Subcutaneous abdominal adipose tissue (tissue), 5 donors: ENCODE measurements around the gene CD68.
"Not testable (repeated sequence)": the region's sequence is repeated elsewhere in the genome, so short reads cannot be mapped to it uniquely, and the experiment has no call there.

Experiments used
- H3K27ac ChIP-seq: one replicate; pipeline ENCODE4 v1.7.0; 2013; ENCODE audit warnings: low read depth, mild to moderate bottlenecking, inconsistent platforms, low read length, moderate library complexity
- H3K27me3 ChIP-seq, 5 donors: one replicate each; pipeline ENCODE4 v1.7.0; 2013; ENCODE audit warnings: low read length in 5 of 5, inconsistent platforms in 1 of 5; ENCODE audit not compliant: control insufficient read depth in 5 of 5, insufficient read depth in 4 of 5
- H3K36me3 ChIP-seq, 5 donors: one replicate each; pipeline ENCODE4 v1.7.0; 2013; ENCODE audit warnings: low read length in 5 of 5; ENCODE audit not compliant: control insufficient read depth in 5 of 5, insufficient read depth in 5 of 5
- H3K4me1 ChIP-seq, 5 donors: one replicate each; pipeline ENCODE4 v1.7.0; 2013; ENCODE audit warnings: low read length in 5 of 5, mild to moderate bottlenecking in 3 of 5, moderate library complexity in 1 of 5; ENCODE audit not compliant: control insufficient read depth in 5 of 5, insufficient read depth in 5 of 5
- H3K4me3 ChIP-seq, 5 donors: one replicate each; pipeline ENCODE4 v1.7.0; 2013; ENCODE audit warnings: low read length in 5 of 5, low read depth in 1 of 5
- H3K9ac ChIP-seq, 5 donors: one replicate each; pipeline ENCODE4 v1.7.0; 2013; ENCODE audit warnings: low read length in 5 of 5, mild to moderate bottlenecking in 4 of 5, moderate library complexity in 3 of 5
- H3K9me3 ChIP-seq, 5 donors: one replicate each; pipeline ENCODE4 v1.7.0; 2013; ENCODE audit warnings: low read length in 5 of 5; ENCODE audit not compliant: control insufficient read depth in 5 of 5
- donor health status: healthy.
- donor health status: healthy.
- donor health status: healthy.
- donor health status: healthy.
- donor health status: healthy.

Gene CD68

DNA sequence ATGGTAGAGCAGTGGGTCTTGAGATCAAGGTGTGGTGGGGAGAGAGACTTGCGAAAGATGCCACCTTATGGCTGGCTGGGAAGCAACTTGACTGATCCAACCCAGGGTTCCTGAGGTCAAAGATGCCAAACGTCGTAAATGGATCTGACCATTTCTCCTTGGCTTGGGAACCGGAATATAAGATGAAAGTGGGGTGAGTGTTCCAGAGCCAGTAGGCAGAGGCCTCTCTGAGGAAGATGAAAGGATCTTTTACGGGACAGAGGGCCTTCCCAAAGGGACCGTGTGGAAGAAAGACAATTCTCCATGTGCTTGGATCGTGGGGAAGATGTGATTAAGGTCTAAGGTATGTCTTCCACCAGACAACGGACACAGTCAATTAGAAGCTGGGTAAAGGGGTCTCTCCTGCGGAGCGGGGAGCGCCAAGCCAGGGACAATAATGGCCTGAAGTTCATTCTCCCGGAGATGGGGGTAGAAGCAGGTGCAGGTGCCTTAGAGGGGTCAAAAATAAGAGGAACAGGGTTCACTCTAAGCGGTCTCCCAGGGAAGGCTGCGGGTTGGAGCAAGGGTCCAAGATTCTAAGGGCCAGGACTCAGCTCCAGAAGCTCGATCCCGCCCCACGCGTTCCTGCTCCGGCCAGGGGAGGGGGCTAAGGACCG lies 34.5 kb downstream of the CD68 start:
- H3K4me1 ChIP-seq, result peaks cover 0 to 35% (median 28%) of the 10 kb centered on the region in 5 donors

DNA sequence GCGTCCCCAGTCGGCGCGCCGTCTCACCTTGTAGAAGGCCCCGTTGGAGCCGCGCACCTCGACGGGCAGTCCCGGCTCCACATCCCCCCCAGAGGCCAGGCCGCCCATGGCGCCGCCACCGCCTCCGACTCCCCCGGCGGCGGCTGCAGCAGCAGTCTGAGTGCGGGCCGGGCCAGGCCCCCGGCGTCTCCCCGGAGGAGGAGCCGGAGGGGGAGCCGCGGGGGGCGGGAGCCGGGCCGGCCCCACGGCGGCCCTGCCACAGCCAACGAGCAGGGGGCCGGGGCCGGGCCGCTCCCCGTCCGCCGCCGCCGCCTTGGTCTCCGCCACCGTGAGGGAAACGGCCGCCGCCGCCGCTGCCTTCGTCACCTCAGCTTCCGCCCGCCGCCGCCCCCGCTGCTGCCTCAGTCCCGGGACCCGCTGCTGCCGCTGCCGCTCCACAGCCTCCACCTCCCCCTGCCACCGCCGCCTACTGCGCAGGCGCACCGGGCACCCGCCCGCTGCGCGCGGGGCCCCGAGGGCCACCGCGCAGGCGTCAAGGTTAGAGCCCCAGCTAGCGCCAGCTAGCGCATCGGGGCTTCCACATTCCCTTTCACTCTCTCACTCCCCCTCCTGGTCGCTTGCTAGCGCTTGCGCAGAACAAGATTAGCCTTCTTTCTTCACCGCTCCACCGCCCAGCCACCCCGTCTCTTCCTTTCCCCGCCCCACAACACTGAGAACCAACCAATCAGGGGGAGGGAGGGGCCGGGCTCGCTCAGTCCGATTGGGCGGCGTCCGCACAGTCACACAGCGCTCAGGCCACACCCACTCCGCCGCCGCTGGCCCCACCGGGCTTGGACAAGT lies 35.2 kb downstream of the CD68 start, which contains the start of gene FXR2:
FXR2 (minus strand) TSS at position 473 of the 840 bp plus-strand sequence; CDS start at position 108, 365 bp downstream.
- Histone ChIP-seq H3K4me3 (peak within 1 kb of the TSS; percentile 78 to 85 (median 82)), H3K4me1 (peaks cover 0 to 35% (median 28%) of the 10 kb centered on the region in 5 donors), H3K36me3 (peaks cover 0 to 11% (median 6%) of the 10 kb centered on the region in 5 donors), H3K27ac (peak within 1 kb of the TSS; percentile 76), H3K9me3 (no peaks in the 10 kb centered on the region), H3K27me3 (no peaks in the 10 kb centered on the region), H3K9ac (peak within 1 kb of the TSS; percentile 68 to 95 (median 90))

More for the DNA sequence above, 34.5 kb downstream of the CD68 start:
- Histone ChIP-seq H3K9me3 (no peaks in the 10 kb centered on the region), H3K27me3 (no peaks in the 10 kb centered on the region), H3K4me3 (peak overlapping the region; percentile 78 to 85 (median 82)), H3K27ac (peak overlapping the region; percentile 76), H3K9ac (peak overlapping the region; percentile 68 to 95 (median 90)), H3K36me3 (peaks cover 0 to 11% (median 6%) of the 10 kb centered on the region in 5 donors)

DNA sequence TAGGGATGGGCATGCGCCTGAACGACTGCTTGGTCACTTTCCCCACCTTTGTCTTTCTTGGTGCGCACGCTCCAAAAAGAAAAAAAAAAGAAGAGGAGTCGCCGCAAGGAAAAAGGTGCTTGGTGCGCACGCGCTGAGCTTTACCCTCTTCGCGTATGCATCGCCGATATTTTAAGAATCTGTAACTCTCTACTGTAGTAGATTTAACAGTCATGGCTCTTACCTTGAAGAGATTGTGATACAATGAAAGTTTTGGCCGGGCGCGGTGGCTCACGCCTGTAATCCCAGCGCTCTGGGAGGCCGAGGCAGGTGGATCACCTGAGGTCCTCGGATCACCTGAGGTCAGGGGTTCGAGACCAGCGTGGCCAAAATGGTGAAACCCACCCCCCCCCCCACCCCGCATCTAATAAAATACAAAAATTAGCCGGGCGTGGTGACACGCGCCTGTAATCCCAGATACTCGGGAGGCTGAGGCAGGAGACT lies 35.9 kb downstream of the CD68 start:
- H3K9me3 ChIP-seq, result no peaks in the 10 kb centered on the region
- peak overlapping the region in 4 of 5 donors; percentile 53 to 68 (median 64) for H3K9ac ChIP-seq
- peaks cover 0 to 11% (median 6%) of the 10 kb centered on the region in 5 donors for H3K36me3 ChIP-seq
- H3K27me3 ChIP-seq, result no peaks in the 10 kb centered on the region
- H3K27ac ChIP-seq, result peak overlapping the region; percentile 30
- H3K4me3 ChIP-seq, result peak overlapping the region; percentile 62 to 69 (median 66)
- H3K4me1 ChIP-seq, result peaks cover 0 to 35% (median 28%) of the 10 kb centered on the region in 5 donors

DNA sequence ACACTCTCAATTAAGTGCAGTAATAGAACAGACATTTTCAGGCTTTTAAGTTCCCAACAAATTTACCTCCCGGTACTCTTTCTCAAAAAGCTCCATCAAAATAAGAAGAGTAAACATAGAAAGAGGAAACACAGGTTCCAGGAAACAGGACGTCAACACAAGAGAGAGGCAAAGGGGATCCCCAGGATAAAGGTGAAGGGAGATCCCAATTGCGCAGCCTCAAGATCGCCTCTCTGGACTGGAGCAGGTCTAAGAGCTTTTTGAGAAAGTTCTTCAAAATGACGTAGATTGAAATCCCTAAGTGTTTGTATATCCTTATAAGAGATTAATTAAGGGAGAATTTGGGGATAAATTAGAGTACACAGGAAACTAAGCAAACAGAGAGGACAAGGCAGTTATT lies 39.2 kb downstream of the CD68 start:
- Histone ChIP-seq H3K4me3 (no peak overlapping the region), H3K9ac (no peak overlapping the region), H3K27me3 (no peaks in the 10 kb centered on the region), H3K4me1 (peaks cover 0 to 12% (median 7%) of the 10 kb centered on the region in 5 donors), H3K9me3 (no peaks in the 10 kb centered on the region), H3K36me3 (no peaks in the 10 kb centered on the region), H3K27ac (no peak overlapping the region)

DNA sequence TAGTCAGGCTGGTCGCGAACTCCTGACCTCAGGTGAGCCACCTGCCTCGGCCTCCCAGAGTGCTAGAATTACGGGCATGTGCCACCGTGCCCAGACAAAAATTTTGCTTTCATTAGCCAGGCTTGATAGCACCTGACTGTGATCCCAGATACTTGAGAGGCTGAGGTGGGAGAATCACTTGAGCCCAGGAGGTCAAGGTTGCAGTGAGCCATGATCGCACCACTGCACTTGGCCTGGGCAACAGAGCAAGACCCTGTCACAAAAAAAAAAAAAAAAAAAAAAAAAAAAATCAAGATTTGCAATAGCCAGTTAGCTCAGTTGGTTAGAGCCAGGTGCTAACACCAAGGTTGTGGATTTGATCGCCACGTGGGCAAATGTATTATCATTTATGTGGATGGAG lies 41.4 kb downstream of the CD68 start:
- Histone ChIP-seq H3K27ac (no peak overlapping the region), H3K9ac (no peak overlapping the region), H3K27me3 (no peaks in the 10 kb centered on the region), H3K4me1 (no peaks in the 10 kb centered on the region), H3K9me3 (no peaks in the 10 kb centered on the region), H3K36me3 (no peaks in the 10 kb centered on the region), H3K4me3 (no peak overlapping the region)

DNA sequence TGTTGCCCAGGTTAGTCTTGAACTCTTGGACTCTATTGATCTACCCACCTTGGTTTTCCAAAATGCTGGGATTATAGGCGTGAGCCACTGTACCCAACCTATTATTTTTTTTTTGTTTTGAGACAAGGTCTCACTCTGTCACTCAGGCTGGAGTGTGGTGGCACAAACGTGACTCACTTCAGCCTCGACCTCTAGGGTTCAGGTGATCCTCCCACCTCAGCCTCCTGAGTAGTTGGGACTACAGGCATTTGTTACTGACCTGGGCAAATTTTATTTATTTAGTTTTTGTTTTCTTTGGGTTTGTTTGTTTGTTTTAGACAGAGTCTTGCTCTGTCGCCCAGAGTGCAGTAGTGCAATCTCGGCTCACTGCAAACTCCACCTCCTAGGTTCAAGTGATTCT lies 44.2 kb downstream of the CD68 start:
- Histone ChIP-seq H3K36me3 (no peaks in the 10 kb centered on the region), H3K4me3 (no peak overlapping the region), H3K9me3 (no peaks in the 10 kb centered on the region), H3K27ac (no peak overlapping the region), H3K27me3 (no peaks in the 10 kb centered on the region), H3K4me1 (peaks cover 3 to 14% (median 12%) of the 10 kb centered on the region in 5 donors), H3K9ac (no peak overlapping the region)

DNA sequence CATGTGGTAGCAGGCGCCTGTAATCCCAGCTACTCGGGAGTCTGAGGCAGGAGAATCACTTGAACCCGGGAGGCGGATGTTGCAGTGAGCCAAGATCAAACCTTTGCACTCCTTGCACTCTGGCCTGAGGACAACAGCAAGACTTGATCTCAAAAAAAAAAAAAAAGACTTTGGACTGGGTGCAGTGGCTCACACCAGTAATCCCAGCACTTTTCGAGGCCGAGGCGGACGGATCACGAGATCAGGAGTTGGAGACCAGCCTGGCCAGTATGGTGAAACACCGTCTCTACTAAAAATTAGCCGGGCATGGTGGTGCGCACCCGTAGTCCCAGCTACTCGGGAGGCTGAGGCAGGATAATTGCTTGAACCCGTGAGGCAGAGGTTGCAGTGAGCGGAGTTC lies 46.3 kb downstream of the CD68 start:
- not testable (repeated sequence) for H3K27me3 ChIP-seq, H3K9ac ChIP-seq, H3K27ac ChIP-seq, H3K9me3 ChIP-seq, H3K36me3 ChIP-seq, H3K4me3 ChIP-seq
- H3K4me1 ChIP-seq, result peaks cover 3 to 14% (median 12%) of the 10 kb centered on the region in 5 donors

DNA sequence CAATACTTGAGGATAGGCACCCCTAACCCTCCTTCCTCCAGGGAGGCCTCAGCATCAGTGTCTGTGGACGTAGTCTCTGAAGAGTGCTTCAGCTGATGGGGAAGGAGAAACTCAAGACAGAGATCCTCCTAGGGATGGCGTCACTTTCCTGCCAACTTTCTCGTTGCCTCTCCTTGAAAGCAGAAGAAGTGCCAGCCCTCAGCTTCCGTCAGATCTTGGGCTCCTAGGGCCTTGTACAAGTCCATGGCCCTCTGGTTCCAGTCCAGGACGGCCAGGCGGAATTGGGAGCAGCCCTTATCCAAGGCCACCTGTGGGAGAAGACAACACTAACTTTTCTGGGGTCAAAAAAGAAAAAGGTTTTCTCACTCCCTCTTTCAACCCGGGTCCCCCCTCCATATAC lies 46.9 kb downstream of the CD68 start:
- Histone ChIP-seq H3K27ac (no peak overlapping the region), H3K9ac (peak overlapping the region in 3 of 5 donors; percentile 93 to 94 (median 94)), H3K36me3 (no peaks in the 10 kb centered on the region), H3K4me3 (peak overlapping the region in 1 of 5 donors; percentile 76), H3K9me3 (no peaks in the 10 kb centered on the region), H3K4me1 (peaks cover 3 to 14% (median 12%) of the 10 kb centered on the region in 5 donors), H3K27me3 (no peaks in the 10 kb centered on the region)

DNA sequence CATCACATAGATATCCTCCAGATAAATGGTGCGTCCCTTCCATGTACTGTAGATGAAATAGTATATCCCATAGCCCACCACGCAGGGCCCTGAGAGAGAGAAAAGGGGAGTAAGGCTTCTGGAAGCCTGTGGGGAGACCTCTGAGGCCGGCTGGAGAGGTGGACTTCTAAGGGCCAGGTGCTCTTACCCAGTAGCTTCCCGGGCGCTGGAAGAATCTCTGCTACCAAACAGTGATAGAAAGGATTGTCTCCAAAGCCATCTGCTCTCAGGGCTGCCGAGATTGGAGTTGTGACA lies 47.5 kb downstream of the CD68 start:
- no peaks in the 10 kb centered on the region for H3K9me3 ChIP-seq
- H3K4me1 ChIP-seq, result peaks cover 3 to 14% (median 12%) of the 10 kb centered on the region in 5 donors
- no peaks in the 10 kb centered on the region for H3K27me3 ChIP-seq
- H3K27ac ChIP-seq, result peak overlapping the region; percentile 87
- H3K9ac ChIP-seq, result peak overlapping the region; percentile 80 to 94 (median 93)
- peak overlapping the region; percentile 76 to 85 (median 81) for H3K4me3 ChIP-seq
- no peaks in the 10 kb centered on the region for H3K36me3 ChIP-seq
